SK-N-MC (cell line): ENCODE results near the gene KRTCAP3.

Experiments
- EZH2 ChIP-seq: fragments of 200-600 bp; sonication (generic); IDR thresholded peaks from one replicate; pipeline ENCODE4 v1.6.1; 2017; ENCODE audit warnings: antibody characterized with exemption
- FOXP2 ChIP-seq: optimal IDR thresholded peaks from 2 replicates; pipeline ENCODE3; 2011; ENCODE audit warnings: mild to moderate bottlenecking, moderate library complexity; ENCODE audit not compliant: insufficient read depth; ENCODE audit errors: extremely low read length, control extremely low read depth
- POLR2AphosphoS5 ChIP-seq: IDR thresholded peaks from 2 replicates; pipeline ENCODE4 v1.6.1; 2012; ENCODE audit warnings: mild to moderate bottlenecking, low read depth, low read length, borderline replicate concordance

- TF ChIP-seq EZH2 (no peak), POLR2AphosphoS5 (no peak), FOXP2 (no peak)
These were observed 13.1 kb upstream of the KRTCAP3 start for GRCh38 chr2:27428978-27429541.
